Osteocyte (in vitro differentiated cells): ENCODE results near the gene PCNT. TPM values are rescaled to one million over a fixed set of nuclear protein-coding genes. Genes with fewer than 3 reads are reported as not detected.

ENCODE experiments used
- DNase-seq: peaks from one replicate; pipeline ENCODE4 v3.0.0; 2021; ENCODE audit warnings: mixed read lengths; ENCODE audit not compliant: unreplicated experiment; ENCODE audit errors: extremely low spot score
- H3K27ac Mint-ChIP-seq: one replicate; pipeline ENCODE4 v1.8.0; 2021; ENCODE audit warnings: mild to moderate bottlenecking, mixed read lengths; ENCODE audit not compliant: unreplicated experiment
- H3K27me3 Mint-ChIP-seq: one replicate; pipeline ENCODE4 v1.8.0; 2021; ENCODE audit warnings: mixed read lengths; ENCODE audit not compliant: unreplicated experiment
- H3K36me3 Mint-ChIP-seq: one replicate; pipeline ENCODE4 v1.8.0; 2021; ENCODE audit warnings: mixed read lengths; ENCODE audit not compliant: unreplicated experiment
- H3K4me1 Mint-ChIP-seq: one replicate; pipeline ENCODE4 v1.8.0; 2021; ENCODE audit warnings: mixed read lengths; ENCODE audit not compliant: unreplicated experiment
- H3K4me3 Mint-ChIP-seq: one replicate; pipeline ENCODE4 v1.8.0; 2021; ENCODE audit warnings: mild to moderate bottlenecking, moderate library complexity, mixed read lengths; ENCODE audit not compliant: unreplicated experiment
- H3K9me3 Mint-ChIP-seq: one replicate; pipeline ENCODE4 v1.8.0; 2021; ENCODE audit warnings: mixed read lengths; ENCODE audit not compliant: unreplicated experiment
- total RNA-seq: library from RNA; stranded (reverse); gene quantifications from 2 replicates; pipeline ENCODE4 v1.2.1, GENCODE V29; 2021
- TF ChIP-seq, protein P1 (sequence below): fragments of 200-600 bp; sonication (generic); IDR thresholded peaks from 2 replicates; pipeline ENCODE4 v1.5.0; 2021; ENCODE audit warnings: antibody characterized with exemption, mild to moderate bottlenecking, moderate library complexity

Gene PCNT
- total RNA-seq, 1 donor from 2014 or later, result 38.9 TPM

DNA sequence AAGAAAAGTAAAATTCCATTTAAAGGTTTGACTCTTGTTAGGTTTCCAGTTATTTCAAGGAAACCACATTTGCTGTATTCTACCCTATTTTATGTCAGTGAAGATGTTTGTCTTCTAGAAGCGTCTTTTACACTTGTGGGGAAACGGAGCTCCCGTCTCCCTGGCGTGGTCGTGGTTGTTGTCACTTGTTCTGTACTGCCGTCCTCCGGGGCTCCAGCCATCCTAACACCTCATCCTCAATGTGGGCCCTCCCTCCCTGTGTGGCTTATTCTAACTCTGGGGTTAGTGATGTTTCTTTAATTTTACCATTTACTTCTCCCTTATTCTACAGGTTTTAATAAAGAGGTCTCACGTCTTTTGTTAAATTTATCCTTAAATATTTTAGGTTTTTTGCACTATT is 82.0 kb downstream of the PCNT start:
- Mint-ChIP-seq H3K4me1 (no peaks in the 10 kb centered on the region), H3K9me3 (no peaks in the 10 kb centered on the region)
- TF ChIP-seq, protein P1, sequence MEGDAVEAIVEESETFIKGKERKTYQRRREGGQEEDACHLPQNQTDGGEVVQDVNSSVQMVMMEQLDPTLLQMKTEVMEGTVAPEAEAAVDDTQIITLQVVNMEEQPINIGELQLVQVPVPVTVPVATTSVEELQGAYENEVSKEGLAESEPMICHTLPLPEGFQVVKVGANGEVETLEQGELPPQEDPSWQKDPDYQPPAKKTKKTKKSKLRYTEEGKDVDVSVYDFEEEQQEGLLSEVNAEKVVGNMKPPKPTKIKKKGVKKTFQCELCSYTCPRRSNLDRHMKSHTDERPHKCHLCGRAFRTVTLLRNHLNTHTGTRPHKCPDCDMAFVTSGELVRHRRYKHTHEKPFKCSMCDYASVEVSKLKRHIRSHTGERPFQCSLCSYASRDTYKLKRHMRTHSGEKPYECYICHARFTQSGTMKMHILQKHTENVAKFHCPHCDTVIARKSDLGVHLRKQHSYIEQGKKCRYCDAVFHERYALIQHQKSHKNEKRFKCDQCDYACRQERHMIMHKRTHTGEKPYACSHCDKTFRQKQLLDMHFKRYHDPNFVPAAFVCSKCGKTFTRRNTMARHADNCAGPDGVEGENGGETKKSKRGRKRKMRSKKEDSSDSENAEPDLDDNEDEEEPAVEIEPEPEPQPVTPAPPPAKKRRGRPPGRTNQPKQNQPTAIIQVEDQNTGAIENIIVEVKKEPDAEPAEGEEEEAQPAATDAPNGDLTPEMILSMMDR, result no peak

GRCh38 chr21:46409641-46410406 is 85.9 kb downstream of the PCNT start:
- no peaks in the 10 kb centered on the region for H3K27me3 Mint-ChIP-seq
- no peak for DNase-seq
- H3K36me3 Mint-ChIP-seq, result peaks cover 26% of the 10 kb centered on the region
- TF ChIP-seq, protein P1, result no peak
- H3K4me1 Mint-ChIP-seq, result no peaks in the 10 kb centered on the region
- no peak overlapping the region for H3K4me3 Mint-ChIP-seq
- no peak overlapping the region for H3K27ac Mint-ChIP-seq
- H3K9me3 Mint-ChIP-seq, result no peaks in the 10 kb centered on the region

More for the DNA sequence above, 82.0 kb downstream of the PCNT start:
- Mint-ChIP-seq H3K4me3 (no peak overlapping the region), H3K27ac (no peak overlapping the region), H3K36me3 (peaks cover 38% of the 10 kb centered on the region), H3K27me3 (no peaks in the 10 kb centered on the region)
- no peak for DNase-seq

GRCh38 chr21:46410516-46410915 is 86.6 kb downstream of the PCNT start:
- Mint-ChIP-seq H3K27me3 (no peaks in the 10 kb centered on the region), H3K27ac (no peak overlapping the region), H3K4me1 (no peaks in the 10 kb centered on the region), H3K36me3 (peaks cover 26% of the 10 kb centered on the region), H3K4me3 (no peak overlapping the region), H3K9me3 (no peaks in the 10 kb centered on the region)
- no peak for DNase-seq
- TF ChIP-seq, protein P1, result no peak

- Mint-ChIP-seq H3K4me3 (no peak overlapping the region), H3K9me3 (no peaks in the 10 kb centered on the region), H3K27me3 (no peaks in the 10 kb centered on the region), H3K27ac (no peak overlapping the region), H3K4me1 (no peaks in the 10 kb centered on the region), H3K36me3 (peaks cover 29% of the 10 kb centered on the region)
- no peak for DNase-seq
- TF ChIP-seq, protein P1, result no peak
Measured at GRCh38 chr21:46411236-46411635, 87.3 kb downstream of the PCNT start.

DNA sequence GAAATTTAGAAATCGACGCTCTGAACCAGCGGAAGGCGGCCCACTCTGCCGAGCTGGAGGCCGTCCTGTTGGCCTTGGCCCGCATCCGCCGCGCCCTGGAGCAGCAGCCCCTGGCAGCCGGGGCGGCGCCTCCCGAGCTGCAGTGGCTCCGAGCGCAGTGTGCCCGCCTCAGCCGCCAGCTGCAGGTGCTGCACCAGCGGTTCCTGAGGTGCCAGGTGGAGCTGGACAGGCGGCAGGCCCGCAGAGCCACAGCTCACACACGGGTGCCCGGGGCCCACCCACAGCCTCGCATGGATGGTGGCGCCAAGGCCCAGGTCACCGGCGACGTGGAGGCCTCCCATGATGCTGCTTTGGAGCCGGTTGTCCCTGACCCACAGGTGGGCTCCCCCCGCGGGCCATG is 87.7 kb downstream of the PCNT start:
- Mint-ChIP-seq H3K27me3 (no peaks in the 10 kb centered on the region), H3K36me3 (peaks cover 28% of the 10 kb centered on the region), H3K4me3 (no peak overlapping the region), H3K27ac (no peak overlapping the region), H3K4me1 (no peaks in the 10 kb centered on the region), H3K9me3 (no peaks in the 10 kb centered on the region)
- DNase-seq, result no peak
- TF ChIP-seq, protein P1, result no peak
